MM.1S (cell line): ENCODE data around the gene PADI4.
"Not testable (repeated sequence)": the region's sequence is repeated elsewhere in the genome, so short reads cannot be mapped to it uniquely, and the experiment has no call there.

Source experiments
- CTCF ChIP-seq: fragments of 300-600 bp; sonication (generic); IDR thresholded peaks from 2 replicates; pipeline ENCODE4 v1.5.1; 2016; ENCODE audit warnings: antibody characterized with exemption, low read length, mixed read lengths
- EZH2phosphoT487 ChIP-seq: fragments of 300-600 bp; sonication (generic); IDR thresholded peaks from 2 replicates; pipeline ENCODE4 v1.6.1; 2018; ENCODE audit warnings: antibody characterized with exemption, low read length

- not testable (repeated sequence) for TF ChIP-seq CTCF, EZH2phosphoT487
Observed at GRCh38 chr1:17406760-17407475, 98.9 kb downstream of the PADI4 start.
